GM13976 (cell line): ENCODE results near the gene SC5D.

Source experiments
- DNase-seq: peaks from one replicate; pipeline ENCODE4 v3.0.0; 2012; ENCODE audit warnings: low spot score
- CTCF ChIP-seq: IDR thresholded peaks from 2 replicates; pipeline ENCODE4 v1.5.1; 2012; ENCODE audit warnings: borderline replicate concordance, mild to moderate bottlenecking; ENCODE audit not compliant: insufficient read depth; ENCODE audit errors: extremely low read depth, missing control alignments, control extremely low read depth
- in situ Hi-C: fragments of 300-500 bp; cut with MboI; formaldehyde crosslinking; loops from one replicate; pipeline ENCODE4 v1.12.0; 2022; ENCODE audit warnings: low sequenced_read_pairs, mixed read lengths, inconsistent platforms; ENCODE audit not compliant: unreplicated experiment

The SC5D gene

GRCh38 chr11:121250843-121251242, 41.7 kb upstream of the SC5D start:
- TF ChIP-seq CTCF = no peak
- no peak for DNase-seq
- in situ Hi-C loops = no loop called here

GRCh38 chr11:121253951-121254350, 38.6 kb upstream of the SC5D start:
- DNase-seq = no peak
- in situ Hi-C loops = no loop called here
- no peak for TF ChIP-seq CTCF

- no peak for TF ChIP-seq CTCF
- in situ Hi-C loops = no loop called here
- DNase-seq = no peak
Measured at GRCh38 chr11:121254756-121255155, 37.8 kb upstream of the SC5D start.

GRCh38 chr11:121255473-121256125, 37.0 kb upstream of the SC5D start:
- in situ Hi-C loops = no loop called here
- DNase-seq = no peak
- TF ChIP-seq CTCF = no peak

GRCh38 chr11:121257289-121257688, 35.3 kb upstream of the SC5D start:
- in situ Hi-C loops = no loop called here
- TF ChIP-seq CTCF = no peak
- DNase-seq = no peak

- in situ Hi-C loops = no loop called here
- no peak for DNase-seq
- TF ChIP-seq CTCF = no peak
Measured at GRCh38 chr11:121257976-121258375, 34.6 kb upstream of the SC5D start.
